Hematopoietic multipotent progenitor cell treated with erythropoietin and hydrocortisone succinate and interleukin-3 and kit ligand, for 4 days (in vitro differentiated cells): ENCODE results near the gene HDAC3.

Experiments used
- DNase-seq: peaks from one replicate; pipeline ENCODE4 v3.0.0-alpha.2; 2015

Gene HDAC3

DNA sequence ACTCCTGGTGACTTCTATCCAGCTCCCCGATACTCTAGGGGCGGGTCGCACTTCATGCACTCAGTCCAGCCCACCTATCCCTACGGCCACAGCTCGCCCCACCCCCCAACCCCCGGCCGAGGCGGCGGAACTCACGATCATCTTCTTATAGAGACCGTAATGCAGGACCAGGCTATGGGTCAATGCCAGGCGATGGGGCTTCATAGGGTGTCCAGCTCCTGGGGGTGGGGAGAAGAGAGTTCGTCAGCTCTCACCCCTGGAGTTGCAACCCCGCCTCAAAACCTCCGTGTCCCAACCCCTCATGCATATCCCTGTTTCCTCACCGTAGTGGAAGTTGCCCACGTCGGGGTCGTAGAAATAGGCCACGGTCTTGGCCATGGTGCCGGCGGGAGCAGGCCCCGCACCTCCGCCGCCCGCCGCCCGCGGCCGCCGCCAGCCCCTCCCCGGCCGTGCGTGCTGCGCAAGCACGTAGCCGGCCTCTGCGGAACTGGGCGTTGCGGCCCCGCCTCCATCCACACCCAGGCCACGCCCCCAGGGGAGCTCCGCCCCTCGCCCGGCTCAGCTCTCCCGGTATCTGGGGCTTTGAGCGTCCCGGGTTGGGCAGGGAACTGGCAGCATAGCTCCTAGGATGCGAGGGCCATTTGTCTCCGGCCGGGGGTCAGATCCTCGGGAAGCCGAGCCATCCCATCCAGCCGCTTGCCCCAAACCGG lies at the start of gene HDAC3, which contains the start of gene RELL2:
Gene HDAC3 (minus strand): TSS at position 437 of the 710 bp plus-strand sequence. CDS start 59 bp downstream, at position 378.
Gene RELL2 (plus strand): TSS at position 585 of the 710 bp plus-strand sequence. CDS start 1,229 bp downstream, outside the sequence.
- DNase-seq, result peak; percentile 95

DNA sequence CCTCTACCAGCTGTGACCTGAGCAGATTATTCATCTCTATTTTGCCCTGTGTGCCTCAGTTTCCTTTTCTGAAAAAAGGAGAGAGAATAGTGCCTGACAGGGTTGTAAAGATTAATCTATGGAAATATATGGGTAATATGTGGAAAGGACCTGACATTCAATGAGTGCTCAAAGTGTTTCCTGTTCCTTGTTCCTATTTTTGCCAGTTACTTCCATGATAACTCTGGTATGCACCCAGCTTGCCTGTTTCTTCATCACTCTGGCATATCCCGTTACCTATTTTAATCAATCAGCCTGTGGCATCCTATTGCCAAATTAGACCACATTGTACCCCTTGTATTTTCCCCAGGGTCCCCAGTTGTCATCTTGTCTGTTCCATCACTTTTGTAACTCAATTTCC lies 48.9 kb upstream of the HDAC3 start:
- DNase-seq, result no peak

DNA sequence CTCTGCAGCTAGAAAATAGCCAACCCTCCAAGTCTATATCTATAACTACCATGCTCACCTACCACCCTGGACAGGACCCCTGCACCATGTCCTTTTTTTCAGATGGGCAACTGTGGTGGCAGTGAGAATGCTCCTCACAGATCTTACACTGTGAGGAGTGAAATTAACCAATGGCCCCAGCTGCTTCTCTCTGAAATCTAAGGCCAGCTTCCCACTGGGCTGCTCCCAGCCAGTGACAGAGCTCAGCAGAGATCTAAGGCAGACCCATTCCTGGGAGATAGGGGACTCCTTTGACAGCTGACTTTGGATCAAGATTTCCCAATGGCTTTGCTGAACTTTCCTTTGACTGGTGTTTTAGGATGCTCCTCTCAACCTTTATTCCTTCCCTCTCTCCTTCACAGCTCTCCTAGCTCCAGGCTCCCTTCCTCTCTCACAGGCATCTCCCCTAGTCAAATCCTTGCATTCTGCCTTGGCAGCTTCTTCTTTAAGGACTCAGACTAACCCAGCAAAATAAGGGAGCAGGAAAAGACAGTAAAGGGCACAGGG lies 47.0 kb upstream of the HDAC3 start:
- no peak for DNase-seq

DNA sequence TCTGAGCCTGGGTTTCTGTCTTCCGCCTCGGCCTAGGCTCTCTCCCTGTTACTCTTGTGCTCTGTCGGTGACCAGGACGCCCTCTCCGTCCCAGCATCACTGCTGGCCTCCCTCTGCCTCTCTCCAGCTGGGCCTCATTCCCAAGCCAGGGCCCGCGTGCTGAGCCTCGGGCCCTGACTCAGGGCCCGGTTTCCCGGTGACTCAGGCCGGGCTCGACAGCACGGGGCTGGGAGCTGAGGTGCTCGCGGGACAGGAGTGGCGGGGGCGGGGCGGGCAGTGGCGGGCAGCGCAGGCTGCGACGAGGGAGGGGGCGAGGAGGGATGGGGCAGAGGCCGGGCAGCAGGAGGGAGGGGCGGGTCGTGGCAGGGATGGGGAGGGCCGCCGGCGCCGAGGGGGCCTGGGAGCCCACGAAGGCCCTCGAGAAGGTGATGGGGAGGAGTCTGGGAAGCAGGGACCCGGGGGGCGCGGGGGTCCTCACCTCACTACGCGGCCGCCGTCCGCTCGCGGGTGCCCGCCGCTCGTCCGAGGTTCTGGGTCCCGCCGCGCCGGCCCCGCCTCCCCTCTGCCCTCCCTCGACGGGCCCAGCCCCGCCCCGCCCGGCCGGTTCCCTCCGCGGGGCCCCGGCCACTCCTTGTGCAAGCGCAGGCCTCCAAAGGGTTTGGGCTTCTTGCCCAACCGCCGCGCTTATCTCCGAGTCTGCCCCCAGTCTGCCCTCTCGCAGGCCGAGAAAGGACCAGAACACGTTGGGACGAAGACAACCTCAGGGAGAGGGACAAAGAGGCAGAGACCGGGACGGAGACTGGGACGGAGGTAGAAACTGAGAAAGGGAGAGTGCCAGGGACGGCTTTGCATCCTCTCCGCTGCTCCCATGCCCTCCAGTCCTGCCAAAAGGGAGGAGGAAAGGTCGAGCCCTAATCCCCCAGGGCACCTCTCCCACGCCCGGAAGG lies 45.3 kb upstream of the HDAC3 start, which contains the start of gene ARAP3:
Gene ARAP3 (minus strand): TSS at position 536 of the 947 bp plus-strand sequence. CDS start 1,744 bp downstream, outside the sequence.
- DNase-seq, result peak; percentile 91

DNA sequence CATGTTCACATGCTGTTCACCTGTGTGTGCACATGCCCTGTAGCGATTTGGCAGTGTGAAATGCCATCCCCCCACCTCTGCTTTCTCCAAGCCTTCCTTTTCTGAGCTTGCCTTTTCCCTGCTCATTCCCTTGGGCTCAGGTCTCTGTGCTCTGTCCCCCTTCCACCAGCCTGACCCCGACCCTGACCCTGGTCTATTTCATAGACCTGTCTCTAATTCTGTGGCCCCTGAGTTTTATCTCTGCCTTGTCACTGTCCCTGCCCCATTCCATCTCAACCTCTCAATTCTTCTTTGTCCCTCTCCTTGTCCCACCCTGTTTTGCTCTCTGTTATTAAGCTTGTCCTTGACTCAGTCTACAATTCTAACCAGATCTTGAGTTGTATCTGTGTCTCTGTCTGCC lies 44.6 kb upstream of the HDAC3 start:
- DNase-seq, result no peak

DNA sequence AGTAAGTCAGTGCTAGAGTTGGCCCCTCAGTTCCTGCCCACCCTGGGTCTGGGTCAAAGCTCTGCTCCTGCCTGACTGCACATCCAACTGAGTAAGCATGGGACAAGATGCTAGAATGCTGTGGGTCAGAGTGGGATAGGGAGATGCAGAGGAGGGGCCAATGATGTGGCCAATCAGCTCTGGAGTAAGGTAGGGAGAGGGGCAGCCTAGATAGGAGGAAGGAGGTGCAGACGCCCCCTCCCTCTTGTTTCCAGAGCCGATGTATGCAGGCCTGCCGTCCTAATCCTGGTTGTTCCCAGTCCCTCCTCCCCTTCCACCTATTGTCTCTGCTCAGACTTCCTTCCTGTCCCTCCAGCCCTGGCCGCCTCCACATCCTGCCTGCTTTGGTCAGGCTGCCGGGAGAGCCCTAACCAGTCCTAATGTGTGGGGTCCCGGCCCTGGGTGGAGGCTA lies 44.1 kb upstream of the HDAC3 start:
- DNase-seq, result no peak

DNA sequence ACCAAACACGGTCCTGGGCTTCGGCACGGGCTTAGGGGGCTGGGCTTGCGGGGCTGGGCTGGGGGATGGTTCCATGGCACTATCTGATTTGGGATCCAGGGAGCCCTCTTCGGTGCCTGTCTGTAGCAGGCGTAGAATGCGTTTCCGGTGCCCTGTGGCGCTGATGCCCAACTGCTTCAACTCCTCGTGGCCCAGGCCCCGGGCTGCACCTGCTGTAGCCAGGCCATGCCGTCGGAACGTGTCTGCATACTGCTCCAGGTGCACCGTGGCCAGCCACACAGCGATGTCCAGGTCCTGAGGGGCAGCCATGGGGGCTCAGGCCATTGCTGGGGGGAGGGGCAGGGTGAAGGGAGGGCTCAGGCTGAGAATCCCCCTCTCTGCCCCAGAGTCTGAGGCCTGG lies 43.5 kb upstream of the HDAC3 start:
- DNase-seq, result no peak

DNA sequence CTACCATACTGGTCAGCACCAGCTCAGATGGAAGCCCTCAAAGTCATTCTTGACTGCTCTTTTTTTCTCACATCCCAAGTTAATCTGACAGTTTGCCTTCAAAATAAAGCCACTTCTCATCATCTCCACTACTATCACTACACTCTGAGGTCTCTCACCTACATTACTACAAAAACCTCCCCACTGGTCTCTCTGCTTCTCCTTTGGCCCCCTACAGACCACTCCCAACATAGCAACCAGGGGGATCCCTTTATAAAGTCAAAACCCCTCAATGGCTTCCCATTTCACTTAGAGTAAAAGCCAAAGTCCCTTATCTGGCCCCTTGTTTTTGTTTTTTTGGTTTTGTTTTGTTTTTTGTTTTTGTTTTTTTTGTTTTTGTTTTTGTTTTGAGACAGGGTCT lies 40.8 kb upstream of the HDAC3 start:
- peak; percentile 57 for DNase-seq

DNA sequence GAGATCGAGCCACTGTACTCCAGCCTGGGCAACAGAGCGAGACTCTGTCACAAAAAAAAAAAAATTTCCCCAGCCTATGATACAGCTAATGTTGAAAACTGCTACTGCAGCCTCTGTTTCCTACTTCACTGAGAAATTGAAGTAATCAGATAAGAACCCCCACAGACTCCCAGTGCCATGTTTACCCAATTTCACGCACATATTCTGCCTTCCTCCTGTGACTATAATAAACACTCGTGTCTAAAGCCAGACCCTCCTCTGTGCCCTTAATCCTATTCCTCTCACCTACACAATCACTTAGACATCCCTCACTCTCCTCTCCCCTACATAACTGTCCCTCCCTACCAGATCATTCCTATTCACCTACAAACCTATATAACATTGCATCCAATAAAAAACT lies 39.0 kb upstream of the HDAC3 start:
- no peak for DNase-seq

DNA sequence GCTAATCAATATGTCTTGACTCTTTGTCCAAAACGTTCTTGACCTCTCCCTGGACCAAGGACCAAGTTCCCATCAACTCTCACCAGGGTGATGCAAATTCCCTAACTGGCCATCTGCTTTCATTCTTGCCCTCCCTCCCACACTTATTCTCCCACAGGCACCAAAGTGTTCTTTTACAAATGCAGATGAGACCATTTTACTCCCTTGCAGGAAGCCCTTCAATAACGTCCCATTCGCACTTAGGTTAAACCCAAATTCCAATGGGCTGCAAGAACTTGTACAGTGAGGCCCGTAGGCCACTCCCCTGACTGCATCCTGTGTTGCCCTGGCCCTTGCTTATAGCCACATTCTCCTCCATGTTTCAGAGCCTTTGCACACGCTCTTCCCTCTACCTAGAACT lies 38.1 kb upstream of the HDAC3 start:
- no peak for DNase-seq

DNA sequence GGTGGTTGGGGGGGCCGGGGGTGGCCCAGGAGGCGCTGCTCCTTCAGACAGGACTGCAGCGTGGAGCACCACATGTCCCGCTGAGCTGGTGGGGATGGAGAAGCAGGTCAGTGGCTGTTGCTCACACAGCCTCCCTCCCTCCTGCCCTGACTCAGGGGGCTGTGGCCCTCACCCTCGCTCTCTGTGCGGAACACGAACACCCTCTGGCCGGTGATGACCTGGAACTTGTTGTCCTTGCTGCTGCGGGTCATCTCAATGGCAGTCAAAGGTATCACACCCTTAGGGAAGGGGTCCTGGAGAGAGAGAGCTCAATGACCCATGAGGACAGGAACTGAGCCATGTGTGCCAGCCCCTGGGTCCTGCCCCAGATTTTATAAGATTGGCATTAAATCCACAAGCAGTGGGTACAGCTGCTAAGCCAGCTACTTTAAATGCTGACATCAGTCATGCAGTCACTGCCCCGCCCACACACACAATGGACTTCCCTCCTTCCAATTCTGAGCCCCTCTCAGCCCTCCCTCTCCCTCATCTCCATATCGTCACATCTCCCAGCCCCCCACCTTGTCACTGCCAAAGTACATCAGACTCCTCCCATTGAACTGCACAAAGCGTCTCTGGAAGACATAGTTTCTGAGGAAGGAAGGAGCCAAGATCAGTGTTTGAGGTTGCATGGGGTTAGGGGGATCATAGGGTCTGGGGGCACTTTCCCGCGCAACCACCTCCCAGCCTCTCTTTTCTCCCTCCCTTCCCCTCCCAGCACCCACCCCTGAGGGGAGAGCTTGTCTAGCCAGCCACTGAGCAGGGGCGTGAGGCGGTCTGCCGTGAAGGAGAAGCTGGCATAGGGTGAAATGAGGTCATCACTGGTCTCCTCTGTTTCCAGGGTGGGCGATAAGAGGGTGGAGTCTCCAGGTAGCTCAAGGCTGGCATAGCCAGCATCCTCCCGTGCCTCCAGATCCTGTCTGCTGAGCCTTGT lies 36.5 kb upstream of the HDAC3 start:
- DNase-seq, result peak; percentile 30

DNA sequence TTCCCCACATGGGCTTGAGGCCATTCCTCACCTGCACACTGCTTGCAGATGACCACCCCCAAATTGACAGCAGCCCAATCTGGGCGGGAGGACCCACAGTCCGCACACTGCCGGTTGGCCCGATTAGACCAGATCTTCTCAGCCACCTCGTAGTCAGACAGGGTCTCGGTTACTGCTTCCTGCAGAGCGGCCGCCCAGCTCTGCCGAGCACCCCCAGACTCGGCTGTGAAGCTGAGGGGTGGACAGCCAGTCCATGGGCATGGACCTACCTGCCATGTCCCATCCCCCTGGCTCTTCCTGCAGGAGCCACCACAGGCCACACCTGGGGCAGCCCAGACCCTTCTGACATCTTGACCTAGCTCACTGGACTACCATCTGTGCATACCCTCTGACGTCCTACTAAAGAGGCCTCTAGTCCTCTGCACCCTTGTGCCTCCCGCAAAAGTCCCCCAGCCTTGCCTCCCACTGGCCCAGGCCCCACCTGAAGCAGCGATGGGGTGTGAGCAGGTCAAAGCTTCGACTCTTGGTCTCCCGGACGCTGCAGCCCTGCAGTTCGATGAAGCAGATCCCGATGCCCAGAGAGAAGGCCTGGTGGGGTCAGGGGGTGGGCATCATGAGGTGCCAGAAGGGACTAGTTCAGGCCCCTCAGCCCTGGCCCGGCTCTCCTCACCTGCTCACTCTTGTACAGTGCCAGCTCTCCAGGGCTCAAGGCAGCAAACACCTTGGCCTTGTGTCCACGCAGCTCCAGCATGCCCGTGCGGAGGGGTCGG lies 35.6 kb upstream of the HDAC3 start:
- DNase-seq, result no peak

DNA sequence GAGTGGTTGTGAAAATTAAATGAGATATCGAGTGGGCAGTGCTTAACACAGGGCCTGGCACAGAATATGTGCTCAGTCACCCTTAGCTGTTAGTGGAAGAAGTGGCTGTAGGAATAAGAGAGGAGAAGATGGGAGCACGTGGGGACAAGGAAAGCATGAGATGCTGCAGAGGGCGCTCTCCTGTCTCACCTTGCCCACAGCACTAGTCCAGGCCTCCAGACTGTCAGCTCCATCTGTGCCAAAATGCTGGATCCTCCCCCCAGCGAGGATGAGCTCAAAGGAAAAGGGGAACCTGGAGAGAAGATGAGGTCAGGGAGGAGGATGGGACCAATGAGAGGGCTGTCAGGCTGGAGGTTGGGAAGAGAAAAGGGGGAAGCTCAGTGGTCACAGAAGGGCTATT lies 32.9 kb upstream of the HDAC3 start:
- no peak for DNase-seq

DNA sequence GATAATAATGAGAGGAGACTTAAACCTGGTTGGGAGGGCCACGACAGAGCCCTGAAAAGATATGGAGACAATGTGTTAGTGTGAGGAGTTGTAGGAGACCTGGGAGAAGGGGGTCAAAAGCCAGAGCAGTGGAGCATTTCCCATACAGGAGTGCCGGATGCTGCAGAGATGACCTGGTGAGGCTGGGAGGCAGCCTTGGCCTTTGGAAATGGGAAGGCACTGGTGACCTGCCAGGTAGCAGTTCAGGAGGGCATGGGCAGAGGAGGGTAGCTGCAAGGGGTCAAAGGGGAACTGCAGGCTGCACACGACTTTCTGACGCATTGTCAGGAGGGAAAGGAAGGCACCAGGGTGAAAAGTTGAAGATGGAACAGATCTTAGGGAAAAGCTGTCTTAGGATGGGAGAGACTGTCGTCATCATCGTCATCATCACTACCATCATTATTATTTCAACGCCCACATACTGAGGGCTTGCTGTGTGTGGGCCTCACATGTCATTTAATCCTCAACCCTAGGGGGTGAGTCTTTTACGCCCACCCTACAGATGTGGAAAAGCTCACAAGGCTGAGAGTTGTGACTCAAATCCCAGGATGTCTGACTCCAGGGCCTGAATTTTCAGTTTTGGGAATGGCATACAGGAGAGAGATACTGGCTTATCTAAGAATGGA lies 32.1 kb upstream of the HDAC3 start:
- DNase-seq, result no peak

DNA sequence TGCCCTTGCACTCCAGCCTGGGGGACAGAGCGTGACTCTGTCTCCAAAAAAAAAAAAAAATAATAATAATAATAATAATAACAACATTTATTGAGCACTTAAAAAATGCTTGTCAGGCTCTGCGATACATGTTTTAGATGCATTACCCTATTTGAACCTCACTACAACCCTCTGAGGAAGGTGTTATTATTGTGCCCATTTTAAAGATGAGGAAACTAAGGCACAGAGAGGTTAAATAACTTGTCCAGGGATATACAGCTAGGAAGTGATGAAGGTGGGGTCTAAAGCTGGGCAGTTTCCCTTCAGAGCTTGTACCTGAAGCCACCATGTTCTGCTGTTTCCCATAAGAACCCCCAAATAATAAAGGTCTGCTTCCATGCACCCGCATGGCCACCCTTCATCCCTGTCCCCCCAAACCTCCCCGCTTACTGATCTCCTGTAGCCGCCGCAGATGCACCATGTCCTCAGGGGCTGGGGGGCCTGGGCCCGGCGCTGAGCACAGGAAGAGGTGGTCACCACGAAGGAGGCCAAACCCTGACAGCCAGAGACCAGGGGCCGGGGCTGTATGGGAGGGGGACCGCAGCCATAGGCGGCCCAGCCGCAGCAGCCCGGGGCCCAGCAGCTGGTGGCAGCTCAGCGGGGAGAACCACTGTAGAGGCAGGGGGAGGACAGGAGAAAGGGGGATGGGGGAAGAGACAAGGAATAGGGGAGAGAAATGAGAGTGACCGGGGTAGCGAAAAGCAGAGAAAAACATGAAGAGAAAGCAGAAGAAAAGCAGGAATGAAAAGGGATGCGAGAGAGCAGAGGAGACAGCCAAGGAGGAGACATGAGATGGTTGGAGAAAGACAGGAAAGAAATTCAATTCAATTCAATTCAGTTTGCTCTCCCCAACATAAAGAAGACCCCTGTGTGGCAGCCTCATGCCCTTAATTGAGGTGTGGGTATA lies 29.6 kb upstream of the HDAC3 start:
- DNase-seq, result no peak

DNA sequence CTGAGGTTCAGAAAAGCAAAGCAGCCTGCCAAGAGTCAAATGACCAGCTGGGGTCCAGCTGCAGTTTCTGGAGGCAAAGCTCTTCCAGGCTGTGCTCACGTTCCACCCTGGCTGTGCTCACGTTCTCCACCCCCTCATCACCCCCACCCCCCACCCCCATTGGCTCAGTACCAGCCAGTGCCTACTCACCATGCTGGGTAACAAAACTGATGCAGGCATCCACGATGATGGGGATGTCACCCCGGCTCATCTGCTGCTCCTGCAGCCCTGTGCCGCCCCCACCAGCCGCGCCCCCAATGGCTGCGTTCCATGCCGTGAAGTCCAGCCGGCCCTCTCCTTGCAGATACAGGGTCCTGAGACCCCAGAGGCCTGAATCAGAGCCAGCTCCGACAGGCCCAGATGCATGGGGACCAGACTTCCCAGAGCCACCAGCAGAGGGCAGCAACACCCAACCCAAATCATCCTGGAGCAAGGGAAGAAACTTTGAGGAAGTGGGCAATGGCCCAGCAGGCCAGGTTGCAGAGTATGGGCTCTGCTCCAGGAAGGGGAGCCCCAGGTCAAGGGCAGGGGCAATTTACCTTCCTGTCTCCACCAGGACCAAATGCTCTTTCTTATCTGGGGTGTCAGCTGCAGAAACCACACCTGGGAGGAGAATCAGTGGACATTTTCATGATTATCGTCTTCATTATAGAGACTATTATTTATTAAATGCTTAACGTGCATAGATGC lies 28.2 kb upstream of the HDAC3 start:
- DNase-seq, result peak; percentile 89

DNA sequence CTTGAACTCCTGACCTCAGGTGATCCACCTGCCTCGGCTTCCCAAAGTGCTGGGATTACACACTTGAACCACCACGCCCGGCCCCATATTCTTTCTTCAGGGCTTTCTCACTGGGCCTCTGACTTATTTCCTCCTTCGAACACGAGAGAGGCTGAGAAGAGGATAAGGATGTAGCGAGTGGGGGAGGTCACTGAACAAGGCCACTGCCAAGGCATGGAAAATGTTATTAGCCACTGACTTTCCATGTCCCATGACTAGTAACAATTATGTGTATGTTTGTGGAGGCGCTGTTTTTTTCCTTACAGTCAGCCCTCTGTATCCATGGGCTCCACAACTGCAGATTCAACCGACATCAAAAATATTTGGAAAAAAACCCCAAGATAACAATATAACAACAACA lies 26.9 kb upstream of the HDAC3 start:
- DNase-seq, result no peak

DNA sequence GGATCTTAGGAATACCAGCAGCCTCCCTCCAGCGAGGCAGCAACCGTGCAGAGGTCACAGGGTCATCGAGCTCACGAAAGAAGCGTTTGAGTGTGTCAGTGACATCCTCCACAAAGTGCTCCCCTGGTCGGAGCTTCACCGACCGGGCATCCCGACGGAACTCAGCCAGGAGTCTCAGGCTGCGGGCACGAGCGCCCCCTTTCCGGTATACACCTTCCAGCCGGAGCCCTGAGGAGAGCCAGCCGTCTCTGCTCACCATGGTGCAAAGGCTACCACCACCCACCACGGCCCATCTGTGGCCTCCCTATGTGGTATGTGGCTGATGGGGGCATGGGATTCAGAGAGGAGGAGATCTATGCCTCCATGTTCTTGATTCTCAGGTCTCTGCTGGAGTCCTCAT lies 25.4 kb upstream of the HDAC3 start:
- no peak for DNase-seq
